ENCODE results near the gene NEUROG1.

NEUROG1 gene

GRCh38 chr5:135561266-135561665, 25.5 kb upstream of the NEUROG1 start:
- no peak for DNase-seq

DNA sequence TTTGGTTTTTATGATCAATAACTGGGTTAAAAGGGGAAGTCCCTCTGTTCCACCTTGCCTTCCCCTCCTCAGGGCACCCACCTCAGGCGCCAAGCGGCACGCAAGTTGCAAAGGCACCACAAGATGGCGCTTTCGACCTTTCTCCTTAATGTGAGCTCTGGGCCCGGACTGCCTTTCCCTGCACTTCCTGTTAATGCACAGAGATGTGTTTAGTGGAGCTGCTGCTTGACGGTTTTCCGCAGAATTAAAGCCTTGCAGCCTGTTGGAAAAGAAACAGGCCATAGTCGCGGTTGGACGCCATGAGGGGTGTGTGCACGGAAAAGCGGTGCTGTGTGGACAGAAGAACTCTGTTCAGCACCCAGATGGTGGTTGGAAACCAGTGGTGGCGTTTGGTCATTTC, 25.1 kb upstream of the NEUROG1 start:
- peak; percentile 88 for DNase-seq

DNA sequence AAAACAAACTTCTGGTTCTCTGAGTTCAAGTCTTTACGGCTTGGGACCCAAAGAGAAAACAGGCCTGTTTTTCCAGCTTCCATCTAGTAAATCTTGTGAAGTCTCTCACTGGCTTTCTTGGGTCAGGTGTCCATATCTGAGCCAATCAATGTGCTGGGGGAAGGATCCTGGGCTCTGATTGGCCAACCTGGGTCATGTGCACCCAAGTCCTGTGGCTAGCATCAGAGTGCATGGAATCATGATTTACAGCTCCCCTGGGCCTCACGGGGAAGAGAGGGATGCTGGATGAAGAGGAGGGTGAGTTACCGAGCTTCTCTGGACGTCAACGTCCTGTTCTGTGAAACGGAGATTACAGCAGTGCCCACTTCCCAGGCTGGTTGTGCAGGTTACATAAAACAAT, 23.6 kb upstream of the NEUROG1 start:
- DNase-seq: no peak

DNA sequence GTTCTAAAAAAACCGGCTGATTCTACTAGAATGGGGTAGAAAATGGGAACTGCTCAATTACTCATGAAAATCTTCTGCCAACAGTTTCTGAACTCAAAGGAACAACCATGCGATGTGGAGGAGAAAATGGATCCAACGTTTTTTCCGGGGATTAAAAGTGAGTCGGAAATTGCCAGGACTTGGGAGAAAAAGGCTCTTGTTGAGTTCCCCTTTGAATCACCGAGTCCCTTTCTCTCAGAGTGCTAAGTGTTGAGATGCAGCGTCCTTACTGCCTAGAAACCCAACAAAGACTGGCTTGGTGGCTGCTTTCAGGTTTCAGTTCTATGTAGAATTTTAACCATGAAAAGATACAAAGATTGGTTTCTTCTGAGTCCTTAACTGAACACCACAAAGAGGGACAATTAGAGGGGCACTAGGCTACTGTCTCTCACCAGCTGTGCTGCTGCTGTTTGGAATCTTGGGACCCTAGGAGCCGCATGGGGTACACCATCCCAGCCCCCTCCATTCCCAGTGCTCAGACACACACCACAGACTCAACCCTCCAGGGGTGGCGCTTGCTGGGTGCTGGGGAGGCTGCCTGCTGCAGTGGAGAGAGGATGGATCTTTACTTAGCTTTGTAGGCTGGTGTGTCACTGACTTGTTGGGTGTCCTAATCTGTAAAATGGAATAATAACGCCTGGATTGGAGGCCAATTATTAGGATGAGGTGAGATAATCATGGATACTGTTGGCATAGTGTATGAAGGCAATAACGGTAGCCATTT, 21.5 kb upstream of the NEUROG1 start:
- no peak for DNase-seq

DNA sequence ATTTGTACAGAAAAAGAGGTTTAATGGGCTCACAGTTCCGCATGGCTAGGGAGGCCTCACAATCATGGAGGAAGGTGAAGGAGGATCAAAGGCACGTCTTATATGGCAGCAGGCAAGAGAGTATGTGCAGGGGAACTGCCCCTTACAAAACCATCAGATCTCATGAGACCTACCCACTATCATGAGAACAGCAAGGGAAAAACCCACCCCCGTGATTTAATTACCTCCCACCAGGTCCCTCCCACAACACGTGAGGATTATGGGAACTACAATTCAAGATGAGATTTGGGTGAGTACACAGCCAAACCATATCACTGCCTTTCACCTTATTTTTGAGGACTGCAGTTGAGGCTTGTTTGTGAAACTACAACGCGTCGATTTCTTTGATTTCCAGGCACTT, 20.9 kb upstream of the NEUROG1 start:
- no peak for DNase-seq

- no peak for DNase-seq
These were observed 19.8 kb upstream of the NEUROG1 start for GRCh38 chr5:135555530-135555929.

DNA sequence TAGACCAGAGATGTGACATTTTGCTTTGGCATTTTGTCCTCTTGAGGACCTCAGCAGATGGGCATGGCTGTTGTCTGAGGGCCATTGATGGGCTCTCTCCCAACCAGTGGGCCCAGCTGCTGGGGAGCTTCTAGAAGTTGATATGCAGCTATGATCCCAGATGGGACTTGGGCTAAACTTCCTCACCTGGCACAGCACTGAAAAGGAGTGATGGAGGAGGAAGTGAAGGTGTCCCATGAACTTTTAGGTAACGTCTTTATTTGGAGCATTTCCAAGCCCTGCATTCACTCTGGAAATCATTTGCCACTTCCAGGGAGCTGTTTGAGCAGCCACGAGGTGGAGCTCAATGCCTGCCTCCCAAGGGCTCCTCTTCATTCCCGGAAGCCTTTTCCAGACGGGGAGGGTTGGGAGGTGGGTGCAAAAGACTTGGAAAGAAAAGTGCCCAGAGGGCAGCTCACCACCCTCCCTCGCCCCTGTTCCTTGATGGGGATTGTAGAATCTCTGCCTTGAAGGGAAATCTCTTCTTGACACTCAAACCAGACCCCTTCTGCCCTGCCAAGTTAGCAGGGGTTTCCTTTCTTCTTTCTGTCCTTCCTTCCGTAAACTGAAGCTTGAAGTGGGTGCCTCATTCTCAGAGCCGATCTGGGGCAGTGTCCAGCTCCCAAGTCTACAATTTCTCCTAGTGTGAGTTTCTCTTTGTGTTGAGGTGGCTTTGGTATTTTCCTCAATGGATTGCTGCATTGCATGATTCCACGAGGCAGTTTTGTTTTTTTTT, 18.1 kb upstream of the NEUROG1 start:
- DNase-seq: no peak

- peak; percentile 74 to 77 for DNase-seq
These were observed 16.1 kb upstream of the NEUROG1 start for GRCh38 chr5:135551593-135552447.

DNA sequence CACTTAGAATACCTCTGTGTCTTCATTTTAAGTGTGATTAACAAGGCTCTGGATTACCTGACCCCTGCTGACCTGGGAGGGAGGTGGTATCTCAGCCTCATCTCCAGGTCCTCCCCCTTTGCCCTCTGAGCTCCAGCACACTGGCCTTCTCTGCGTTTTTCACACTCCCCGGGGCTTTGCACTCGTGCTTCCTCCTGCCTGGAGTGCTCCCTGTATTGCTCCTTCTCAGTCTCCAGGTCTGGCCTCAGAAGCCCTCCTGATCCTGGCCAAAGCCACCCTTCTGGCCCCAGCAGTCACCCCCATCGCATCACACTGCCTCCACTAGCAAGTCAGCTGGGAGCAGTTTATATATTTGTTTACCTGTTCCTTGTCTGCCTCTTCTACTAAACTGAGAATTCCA, 13.6 kb upstream of the NEUROG1 start:
- DNase-seq: no peak

- DNase-seq: no peak
These were observed 12.0 kb upstream of the NEUROG1 start for GRCh38 chr5:135547590-135548254.

GRCh38 chr5:135546912-135547311, 11.1 kb upstream of the NEUROG1 start:
- DNase-seq: no peak

- no peak for DNase-seq
These were observed 10.3 kb upstream of the NEUROG1 start for GRCh38 chr5:135546101-135546500.

DNA sequence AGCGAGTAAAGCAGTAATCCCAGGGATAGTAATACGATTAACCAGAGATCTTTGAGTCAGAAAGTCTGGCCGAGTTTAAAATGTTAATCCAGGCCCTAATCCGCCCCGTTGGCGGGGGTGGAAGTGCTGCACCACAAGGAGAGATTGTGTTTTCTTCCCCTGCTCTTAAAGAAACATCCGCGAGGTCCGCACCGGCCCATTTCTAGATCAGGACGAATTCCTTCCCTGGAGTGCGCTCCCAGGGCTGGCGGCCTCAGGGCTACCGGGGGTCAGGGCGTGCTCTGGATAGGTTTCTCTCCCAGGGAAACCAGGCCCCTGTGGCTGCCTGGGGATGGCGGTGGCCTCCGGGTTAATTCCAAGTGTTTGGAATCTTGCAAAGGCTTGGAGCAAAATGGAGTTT, 9.3 kb upstream of the NEUROG1 start:
- DNase-seq: no peak

- DNase-seq: no peak
These were observed 7.9 kb upstream of the NEUROG1 start for GRCh38 chr5:135543485-135544304.

GRCh38 chr5:135543001-135543484, 7.3 kb upstream of the NEUROG1 start:
- no peak for DNase-seq

- DNase-seq: no peak
These were observed 6.2 kb upstream of the NEUROG1 start for GRCh38 chr5:135541807-135542502.

GRCh38 chr5:135539430-135540005, 3.8 kb upstream of the NEUROG1 start:
- no peak for DNase-seq

- DNase-seq: no peak
These were observed 2.5 kb upstream of the NEUROG1 start for GRCh38 chr5:135538261-135538660.

GRCh38 chr5:135537745-135538144, 2.0 kb upstream of the NEUROG1 start:
- no peak for DNase-seq

DNA sequence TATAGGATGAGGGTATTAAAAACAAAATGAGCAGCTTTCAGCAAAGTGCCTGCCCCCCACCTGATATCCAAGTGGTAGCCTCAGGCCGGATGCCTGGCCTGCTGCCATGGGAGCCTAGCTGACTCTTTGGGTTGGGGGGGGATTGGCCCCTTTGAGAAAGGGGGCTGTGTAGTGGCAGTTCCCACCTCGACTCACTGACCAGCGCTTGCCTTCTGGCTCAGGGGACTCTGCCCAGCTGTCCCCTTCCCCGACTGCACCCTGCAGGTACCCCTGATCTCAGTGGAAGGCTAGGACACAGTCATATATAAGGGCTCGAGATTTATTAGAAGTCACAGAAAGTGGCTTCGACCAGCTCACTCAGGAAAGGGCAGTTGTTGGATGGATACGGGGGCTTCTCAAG, 1.5 kb upstream of the NEUROG1 start:
- DNase-seq: no peak

- no peak for DNase-seq
These were observed 344 bp downstream of the NEUROG1 start for GRCh38 chr5:135535420-135535819.

Measured in activated T-cell treated with anti-CD3 and anti-CD28 coated beads, Interleukin-2, amount 50 U/mL, for 48 hours (primary cell).